Skeletal muscle tissue (tissue), 4 donors: Measurements from ENCODE around the gene ZNF648. TPM values are rescaled to one million over a fixed set of nuclear protein-coding genes. Genes with fewer than 3 reads are reported as not detected.

Source experiments
- H3K27ac ChIP-seq: one replicate; pipeline ENCODE4 v1.7.0; 2013; ENCODE audit warnings: mild to moderate bottlenecking, low read depth, low read length, inconsistent platforms
- H3K27me3 ChIP-seq, 3 donors: one replicate each; pipeline ENCODE4 v1.7.0; 2013; ENCODE audit warnings: low read length in 3 of 3; ENCODE audit not compliant: control insufficient read depth in 3 of 3, insufficient read depth in 3 of 3
- H3K36me3 ChIP-seq, 3 donors: one replicate each; pipeline ENCODE4 v1.7.0; 2013; ENCODE audit warnings: low read length in 3 of 3; ENCODE audit not compliant: control insufficient read depth in 3 of 3, insufficient read depth in 3 of 3
- H3K4me1 ChIP-seq, 3 donors: one replicate each; pipeline ENCODE4 v1.7.0; 2013; ENCODE audit warnings: low read length in 3 of 3, mild to moderate bottlenecking in 3 of 3; ENCODE audit not compliant: control insufficient read depth in 3 of 3, insufficient read depth in 3 of 3
- H3K4me3 ChIP-seq, 3 donors: one replicate each; pipeline ENCODE4 v1.7.0; 2013; ENCODE audit warnings: low read length in 3 of 3
- H3K9ac ChIP-seq, 3 donors: one replicate each; pipeline ENCODE4 v1.7.0; 2013; ENCODE audit warnings: low read length in 3 of 3, mild to moderate bottlenecking in 3 of 3, moderate library complexity in 2 of 3, low read depth in 1 of 3
- H3K9me3 ChIP-seq, 3 donors: one replicate each; pipeline ENCODE4 v1.7.0; 2013; ENCODE audit warnings: low read length in 3 of 3; ENCODE audit not compliant: control insufficient read depth in 3 of 3
- total RNA-seq: library from RNA; depleted of rRNA; stranded (reverse); fragments of >200 nt; gene quantifications from one replicate; pipeline ENCODE4 v1.2.3, GENCODE V29; 2014
- donor health status: Osteomylitis.

The ZNF648 gene
- total RNA-seq, 1 donor from 2014 or later = under 0.01 TPM

- H3K4me1 ChIP-seq = no peaks in the 10 kb centered on the region
- no peaks in the 10 kb centered on the region for H3K36me3 ChIP-seq
- no peaks in the 10 kb centered on the region for H3K9me3 ChIP-seq
- no peak overlapping the region for H3K27ac ChIP-seq
- H3K27me3 ChIP-seq = no peaks in the 10 kb centered on the region
- H3K4me3 ChIP-seq = no peak overlapping the region
- no peak overlapping the region for H3K9ac ChIP-seq
These were observed 30.8 kb upstream of the ZNF648 start for GRCh38 chr1:182092336-182092735.

- H3K9me3 ChIP-seq = no peaks in the 10 kb centered on the region
- no peaks in the 10 kb centered on the region for H3K36me3 ChIP-seq
- no peak overlapping the region for H3K9ac ChIP-seq
- no peaks in the 10 kb centered on the region for H3K4me1 ChIP-seq
- H3K27ac ChIP-seq = no peak overlapping the region
- H3K27me3 ChIP-seq = no peaks in the 10 kb centered on the region
- no peak overlapping the region for H3K4me3 ChIP-seq
These were observed 29.6 kb upstream of the ZNF648 start for GRCh38 chr1:182091083-182091482.

- Histone ChIP-seq H3K27me3 (no peaks in the 10 kb centered on the region), H3K4me1 (peaks cover 0 to 7% (median 2%) of the 10 kb centered on the region in 3 donors), H3K4me3 (no peak overlapping the region), H3K9ac (no peak overlapping the region), H3K9me3 (no peaks in the 10 kb centered on the region), H3K36me3 (no peaks in the 10 kb centered on the region), H3K27ac (no peak overlapping the region)
These were observed 26.3 kb upstream of the ZNF648 start for GRCh38 chr1:182087719-182088350.

GRCh38 chr1:182087304-182087703 is 25.8 kb upstream of the ZNF648 start:
- Histone ChIP-seq H3K4me3 (no peak overlapping the region), H3K9ac (peak overlapping the region in 1 of 3 donors; percentile 43), H3K9me3 (no peaks in the 10 kb centered on the region), H3K27me3 (no peaks in the 10 kb centered on the region), H3K4me1 (peaks cover 0 to 7% (median 2%) of the 10 kb centered on the region in 3 donors), H3K27ac (no peak overlapping the region), H3K36me3 (no peaks in the 10 kb centered on the region)

GRCh38 chr1:182086620-182087019 is 25.1 kb upstream of the ZNF648 start:
- Histone ChIP-seq H3K9me3 (no peaks in the 10 kb centered on the region), H3K27ac (no peak overlapping the region), H3K36me3 (no peaks in the 10 kb centered on the region)

GRCh38 chr1:182086136-182086535 is 24.6 kb upstream of the ZNF648 start:
- Histone ChIP-seq H3K4me1 (peaks cover 0 to 7% (median 2%) of the 10 kb centered on the region in 3 donors), H3K27ac (no peak overlapping the region), H3K9me3 (no peaks in the 10 kb centered on the region), H3K27me3 (no peaks in the 10 kb centered on the region), H3K36me3 (no peaks in the 10 kb centered on the region), H3K9ac (no peak overlapping the region), H3K4me3 (no peak overlapping the region)

More at GRCh38 chr1:182086620-182087019, 25.1 kb upstream of the ZNF648 start:
- no peak overlapping the region for H3K9ac ChIP-seq
- H3K4me1 ChIP-seq = peaks cover 0 to 7% (median 2%) of the 10 kb centered on the region in 3 donors
- no peak overlapping the region for H3K4me3 ChIP-seq
- H3K27me3 ChIP-seq = no peaks in the 10 kb centered on the region

GRCh38 chr1:182085726-182086125 is 24.2 kb upstream of the ZNF648 start:
- Histone ChIP-seq H3K9me3 (no peaks in the 10 kb centered on the region), H3K27me3 (no peaks in the 10 kb centered on the region), H3K27ac (no peak overlapping the region), H3K36me3 (no peaks in the 10 kb centered on the region), H3K9ac (no peak overlapping the region), H3K4me3 (no peak overlapping the region), H3K4me1 (peaks cover 0 to 7% (median 2%) of the 10 kb centered on the region in 3 donors)

- no peaks in the 10 kb centered on the region for H3K36me3 ChIP-seq
- no peak overlapping the region for H3K27ac ChIP-seq
- peaks cover 0 to 7% (median 2%) of the 10 kb centered on the region in 3 donors for H3K4me1 ChIP-seq
- H3K9ac ChIP-seq = no peak overlapping the region
- no peaks in the 10 kb centered on the region for H3K9me3 ChIP-seq
- H3K27me3 ChIP-seq = no peaks in the 10 kb centered on the region
- no peak overlapping the region for H3K4me3 ChIP-seq
These were observed 23.2 kb upstream of the ZNF648 start for GRCh38 chr1:182084487-182085316.

GRCh38 chr1:182083851-182084486 is 22.5 kb upstream of the ZNF648 start:
- H3K4me3 ChIP-seq = no peak overlapping the region
- H3K9me3 ChIP-seq = no peaks in the 10 kb centered on the region
- H3K27ac ChIP-seq = no peak overlapping the region
- no peak overlapping the region for H3K9ac ChIP-seq
- no peaks in the 10 kb centered on the region for H3K36me3 ChIP-seq
- H3K4me1 ChIP-seq = peaks cover 0 to 7% (median 2%) of the 10 kb centered on the region in 3 donors
- H3K27me3 ChIP-seq = no peaks in the 10 kb centered on the region
